GM15510 (cell line): ENCODE data around the gene NDFIP1.

Experiments used
- POLR2A ChIP-seq: IDR thresholded peaks from 3 replicates; pipeline ENCODE4 v1.6.1; 2011; ENCODE audit warnings: borderline replicate concordance; ENCODE audit not compliant: insufficient read length; ENCODE audit errors: extremely low read depth

The NDFIP1 gene

GRCh38 chr5:142125378-142125777 lies 16.8 kb downstream of the NDFIP1 start:
- no peak for TF ChIP-seq POLR2A

DNA sequence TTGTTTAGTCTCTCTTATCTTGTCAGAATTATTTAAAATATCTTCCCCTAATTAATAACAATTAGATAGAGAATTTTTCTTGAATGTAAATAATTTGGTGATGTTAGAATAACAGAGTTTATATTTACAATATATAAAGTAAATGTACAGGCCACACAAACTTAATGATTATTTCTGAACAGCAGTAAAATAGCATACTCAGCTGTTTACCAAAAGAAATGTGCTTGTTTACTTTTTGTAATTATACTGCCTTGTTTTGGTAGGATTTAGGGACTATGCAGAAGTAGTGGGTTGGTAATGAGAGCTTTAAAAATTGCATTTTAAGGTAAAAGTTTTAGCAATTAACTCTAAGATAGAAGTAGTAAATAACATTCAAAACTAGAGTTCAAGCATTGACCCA lies 17.4 kb downstream of the NDFIP1 start:
- TF ChIP-seq POLR2A = no peak

GRCh38 chr5:142128675-142129208 lies 20.2 kb downstream of the NDFIP1 start:
- no peak for TF ChIP-seq POLR2A

GRCh38 chr5:142129446-142130066 lies 21.0 kb downstream of the NDFIP1 start:
- TF ChIP-seq POLR2A = no peak

- no peak for TF ChIP-seq POLR2A
Measured at GRCh38 chr5:142131394-142131793, 22.8 kb downstream of the NDFIP1 start.

DNA sequence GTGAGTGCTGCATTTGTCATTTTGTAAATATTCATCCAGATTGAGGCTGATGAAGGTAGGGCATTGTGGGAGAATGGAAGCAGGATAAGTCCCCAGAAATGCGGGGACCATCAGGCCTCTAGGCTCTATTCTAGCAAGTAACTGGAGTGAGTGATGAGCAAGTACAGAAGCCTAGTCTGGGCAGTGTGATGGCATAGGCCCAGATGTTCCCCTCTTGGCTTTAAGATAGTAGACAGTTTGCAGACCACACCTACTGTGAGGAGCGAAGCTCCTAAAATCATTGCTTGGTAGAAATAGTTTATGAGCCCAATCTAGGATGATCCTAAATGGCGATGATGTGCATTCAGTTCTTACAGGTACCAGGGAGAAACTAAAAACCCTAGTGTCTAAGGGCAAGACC lies 24.3 kb downstream of the NDFIP1 start:
- no peak for TF ChIP-seq POLR2A

GRCh38 chr5:142133330-142134206 lies 25.0 kb downstream of the NDFIP1 start:
- TF ChIP-seq POLR2A = no peak

GRCh38 chr5:142134331-142135010 lies 25.9 kb downstream of the NDFIP1 start:
- TF ChIP-seq POLR2A = no peak

- TF ChIP-seq POLR2A = no peak
Measured at GRCh38 chr5:142141463-142141862, 32.9 kb downstream of the NDFIP1 start.

GRCh38 chr5:142143878-142144277 lies 35.3 kb downstream of the NDFIP1 start:
- TF ChIP-seq POLR2A = no peak

DNA sequence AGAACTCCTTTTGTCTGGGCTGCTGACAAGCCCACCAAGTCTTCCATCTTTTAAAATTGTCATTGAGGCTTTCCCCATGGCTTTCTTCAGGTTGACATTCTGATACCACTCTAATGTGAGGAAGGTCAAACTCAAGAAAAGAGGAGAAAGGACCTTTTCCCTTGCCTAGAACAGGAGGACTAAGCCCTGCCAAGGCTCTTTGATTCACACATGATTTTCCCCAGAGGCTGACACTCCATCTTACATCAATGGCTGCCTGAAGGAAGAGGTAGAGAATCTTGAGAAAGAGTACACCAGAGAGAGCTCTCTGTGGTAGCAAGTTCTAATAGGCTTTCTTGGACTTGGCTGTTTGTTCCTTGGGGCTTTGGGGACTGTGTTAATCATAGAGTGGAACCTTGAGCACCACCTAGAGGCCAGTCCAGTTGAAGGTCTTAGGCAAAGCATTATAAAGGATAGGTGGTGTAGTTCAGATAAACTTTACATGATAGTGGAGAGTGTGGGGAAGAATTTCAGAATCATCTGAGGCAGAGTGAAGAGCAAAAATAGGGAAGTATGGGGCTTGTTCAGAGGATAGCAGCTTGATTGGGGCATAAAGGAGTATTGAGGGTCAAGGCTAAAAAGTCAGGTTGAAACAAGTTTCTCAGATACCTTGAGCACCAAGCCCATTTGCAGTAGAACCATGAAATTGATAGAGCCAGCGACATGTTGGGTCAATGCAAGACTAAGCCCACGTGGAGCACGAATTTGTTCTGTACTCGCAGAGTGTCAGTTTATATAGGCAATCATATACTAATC lies 36.7 kb downstream of the NDFIP1 start:
- TF ChIP-seq POLR2A = no peak

GRCh38 chr5:142149363-142149762 lies 40.8 kb downstream of the NDFIP1 start:
- no peak for TF ChIP-seq POLR2A

- TF ChIP-seq POLR2A = no peak
Measured at GRCh38 chr5:142150431-142150830, 41.9 kb downstream of the NDFIP1 start.
